IMR-90 (cell line): Measurements from ENCODE around the gene ALDH2. TPM values are rescaled to one million over a fixed set of nuclear protein-coding genes. Genes with fewer than 3 reads are reported as not detected.

Experiments
- ATAC-seq: fragments of 200-7000 bp; cut with Tn5 transposase; 2 replicates; pipeline ENCODE4 v1.9.1; 2020; ENCODE audit warnings: low read depth, mild to moderate bottlenecking, moderate library complexity
- BruUV-seq: library from RNA; stranded (reverse); fragments of 400-500 nt; replicated peaks from 2 replicates; lab custom pipeline; 2021; lab: Mats Ljungman, UMichigan
- CTCF ChIA-PET: fragments of 300-600 bp; formaldehyde crosslinking; extraction: SDS; loops from one replicate; lab custom pipeline; 2021; ENCODE audit warnings: antibody characterized with exemption; lab: Yijun Ruan, JAX
- POLR2A ChIA-PET: fragments of 300-600 bp; sonication (Branson Sonifier 250); formaldehyde crosslinking; loops from one replicate; lab custom pipeline; 2022; ENCODE audit warnings: antibody characterized with exemption; ENCODE audit not compliant: unreplicated experiment; lab: Charles Lee
- DNase-seq: peaks from one replicate; pipeline ENCODE4 v3.0.0; 2013
- H2AFZ ChIP-seq: replicated peaks from 2 replicates; pipeline ENCODE3; 2013; ENCODE audit warnings: low read length, mild to moderate bottlenecking; ENCODE audit not compliant: poor library complexity
- H2AK5ac ChIP-seq: 2 replicates; pipeline ENCODE4 v1.6.1; 2013; ENCODE audit warnings: low read depth, low read length, inconsistent platforms
- H2AK9ac ChIP-seq: replicated peaks from 2 replicates; pipeline ENCODE3; 2013; ENCODE audit warnings: mild to moderate bottlenecking, low read depth, low read length, moderate library complexity; ENCODE audit not compliant: poor library complexity
- H2BK120ac ChIP-seq: 2 replicates; pipeline ENCODE4 v1.6.1; 2013; ENCODE audit warnings: low read depth, low read length, inconsistent platforms
- H2BK15ac ChIP-seq: 3 replicates; pipeline ENCODE4 v1.6.1; 2013; ENCODE audit warnings: low read depth, low read length, inconsistent platforms
- H2BK20ac ChIP-seq: 2 replicates; pipeline ENCODE4 v1.6.1; 2013; ENCODE audit warnings: low read depth, mild to moderate bottlenecking, inconsistent platforms, low read length, moderate library complexity
- H2BK5ac ChIP-seq: 2 replicates; pipeline ENCODE4 v1.6.1; 2013; ENCODE audit warnings: mild to moderate bottlenecking, low read depth, low read length, inconsistent platforms; ENCODE audit not compliant: poor library complexity, severe bottlenecking
- H3K14ac ChIP-seq: replicated peaks from 2 replicates; pipeline ENCODE4 v1.6.1; 2013; ENCODE audit warnings: low read depth, low read length, inconsistent platforms
- H3K18ac ChIP-seq: 2 replicates; pipeline ENCODE4 v1.6.1; 2013; ENCODE audit warnings: low read depth, low read length, control low read depth
- H3K23ac ChIP-seq: 2 replicates; pipeline ENCODE4 v1.6.1; 2013; ENCODE audit warnings: low read depth, low read length, inconsistent platforms
- H3K27ac ChIP-seq: 2 replicates; pipeline ENCODE4 v1.5.1; 2013; ENCODE audit warnings: mild to moderate bottlenecking, control low read depth, low read length; ENCODE audit not compliant: insufficient read depth
- H3K27me3 ChIP-seq: 2 replicates; pipeline ENCODE4 v1.6.1; 2013; ENCODE audit warnings: low read length; ENCODE audit not compliant: control insufficient read depth, insufficient read depth
- H3K36me3 ChIP-seq: 2 replicates; pipeline ENCODE4 v1.6.1; 2013; ENCODE audit warnings: low read length, mixed read lengths; ENCODE audit not compliant: control insufficient read depth, insufficient read depth
- H3K4ac ChIP-seq: 2 replicates; pipeline ENCODE4 v1.6.1; 2013; ENCODE audit warnings: low read depth, low read length, inconsistent platforms
- H3K4me1 ChIP-seq: 2 replicates; pipeline ENCODE4 v1.6.1; 2013; ENCODE audit warnings: low read length, mixed read lengths; ENCODE audit not compliant: control insufficient read depth, insufficient read depth
- H3K4me2 ChIP-seq: 2 replicates; pipeline ENCODE4 v1.6.1; 2013; ENCODE audit warnings: low read depth, mild to moderate bottlenecking, control low read depth, low read length, moderate library complexity
- H3K4me3 ChIP-seq: 2 replicates; pipeline ENCODE4 v1.5.1; 2013; ENCODE audit warnings: low read depth, mild to moderate bottlenecking, control low read depth, low read length, moderate library complexity; ENCODE audit not compliant: insufficient read depth
- H3K56ac ChIP-seq: 2 replicates; pipeline ENCODE4 v1.6.1; 2013; ENCODE audit warnings: low read length, inconsistent platforms; ENCODE audit not compliant: insufficient read depth; ENCODE audit errors: extremely low read depth
- H3K79me1 ChIP-seq, 2 experiments: 2 replicates each; pipeline ENCODE4 v1.6.1; 2013; ENCODE audit warnings: low read length in 2 of 2, inconsistent platforms in 1 of 2, low read depth in 1 of 2
- H3K9ac ChIP-seq: 2 replicates; pipeline ENCODE4 v1.6.1; 2013; ENCODE audit warnings: low read depth, low read length, control low read depth
- H3K9me1 ChIP-seq: 2 replicates; pipeline ENCODE4 v1.6.1; 2013; ENCODE audit warnings: low read length, inconsistent platforms; ENCODE audit not compliant: insufficient read depth
- H3K9me3 ChIP-seq: 2 replicates; pipeline ENCODE4 v1.6.1; 2013; ENCODE audit warnings: low read length; ENCODE audit not compliant: control insufficient read depth, insufficient read depth
- H4K20me1 ChIP-seq: 2 replicates; pipeline ENCODE4 v1.6.1; 2013; ENCODE audit warnings: low read length, inconsistent platforms; ENCODE audit not compliant: insufficient read depth
- H4K5ac ChIP-seq: 2 replicates; pipeline ENCODE4 v1.6.1; 2013; ENCODE audit warnings: mild to moderate bottlenecking, low read depth, low read length, control low read depth
- H4K8ac ChIP-seq, 2 experiments: 2 replicates each; pipeline ENCODE4 v1.6.1; 2013; ENCODE audit warnings: low read depth in 2 of 2, low read length in 2 of 2, control low read depth in 1 of 2, inconsistent platforms in 1 of 2
- H4K91ac ChIP-seq: 2 replicates; pipeline ENCODE4 v1.6.1; 2013; ENCODE audit warnings: low read depth, low read length, inconsistent platforms; ENCODE audit not compliant: insufficient read depth
- CEBPB ChIP-seq: IDR thresholded peaks from 2 replicates; pipeline ENCODE4 v1.6.1; 2012; ENCODE audit warnings: low read depth, low read length, improper control_type of control experiment
- MAZ ChIP-seq: IDR thresholded peaks from 2 replicates; pipeline ENCODE4 v1.6.1; 2012; ENCODE audit warnings: low read depth, mild to moderate bottlenecking, low read length, improper control_type of control experiment, moderate library complexity, borderline replicate concordance
- WGBS, 2 experiments: methylation state at CpG; one replicate each; pipeline versions ENCODE4 v1.1.5 to v1.1.7; 2013; ENCODE audit warnings: missing lambda C conversion rate in 2 of 2; ENCODE audit not compliant: insufficient read length in 1 of 2; ENCODE audit errors: extremely low coverage in 2 of 2; 5-methylcytosine and 5-hydroxymethylcytosine counted together
- dilution Hi-C: fragments of 300-500 bp; cut with HindIII; formaldehyde crosslinking; loops from one replicate; pipeline ENCODE4 v1.14.3; 2018; ENCODE audit warnings: low sequenced_read_pairs; ENCODE audit not compliant: unreplicated experiment
- in situ Hi-C: fragments of 300-500 bp; cut with MboI; formaldehyde crosslinking; loops from 3 replicates; pipeline ENCODE4 v1.14.3; 2019; ENCODE audit warnings: low sequenced_read_pairs, inconsistent platforms, mixed read lengths
- intact Hi-C: fragments of 100-400 bp; cut with micrococcal nuclease; formaldehyde crosslinking; loops from 2 replicates; pipeline ENCODE4 v1.10.0; 2022
- polyA plus RNA-seq, 3 experiments: library from polyadenylated mRNA; depleted of rRNA; stranded (reverse); fragments of >200 nt; gene quantifications; 2 replicates each; pipeline ENCODE4 v1.2.3, GENCODE V29; 2012; ENCODE audit warnings: low replicate concordance in 1 of 3
- total RNA-seq: library from RNA; depleted of rRNA; stranded (reverse); fragments of >200 nt; gene quantifications from 2 replicates; pipeline ENCODE4 v1.2.3, GENCODE V29; 2012

ALDH2 gene
- total and polyA plus RNA-seq, 2 of the 4 experiments (the other 2 are of a cell fraction), result 16.0 to 41.2 TPM

- Histone ChIP-seq H4K20me1 (peaks cover 35% of the 10 kb centered on the region; the same call in 1 of the 2 replicates), H3K9me1 (peaks cover 27% of the 10 kb centered on the region), H2AFZ (peak overlapping the region; percentile 83), H3K4me2 (peak overlapping the region; percentile 56), H2BK15ac (peak overlapping the region; percentile 35; the same call in 1 of the 3 replicates), H2BK20ac (peak overlapping the region; percentile 66), H3K79me1 (peaks cover 13 to 51% of the 10 kb centered on the region in 2 experiments), H3K4ac (peak overlapping the region; percentile 88), H3K4me1 (peaks cover 26% of the 10 kb centered on the region), H4K91ac (peak overlapping the region; percentile 86), H2BK120ac (peak overlapping the region; percentile 71), H2AK5ac (peak overlapping the region; percentile 73), H3K27me3 (no peaks in the 10 kb centered on the region), H4K8ac (peak overlapping the region; percentile 14 to 61; a peak in 2 of 4 replicates), H4K5ac (peak overlapping the region; percentile 25), H3K36me3 (peaks cover 21% of the 10 kb centered on the region), H3K56ac (peak overlapping the region; percentile 24; the same call in 1 of the 2 replicates), H3K9me3 (no peaks in the 10 kb centered on the region), H3K23ac (peak overlapping the region; percentile 77), H3K14ac (peak overlapping the region; percentile 62), H3K27ac (peak overlapping the region; percentile 83), H2BK5ac (peak overlapping the region; percentile 58), H3K18ac (peak overlapping the region; percentile 86), H3K4me3 (no peak overlapping the region), H2AK9ac (peak overlapping the region; percentile 38), H3K9ac (peak overlapping the region; percentile 48)
- dilution Hi-C loops (no loop called here), in situ Hi-C loops (no loop called here), intact Hi-C loops (no loop called here)
- DNase-seq (peak; percentile 93), ATAC-seq (peak; percentile 74)
- peak; percentile 57; the same call in 1 of the 2 replicates for TF ChIP-seq MAZ
- no peak for TF ChIP-seq CEBPB
- no TSS peak for BruUV-seq
- no CpG with 5 or more reads among the region's 15 CpGs for WGBS, 2 experiments
- ChIA-PET POLR2A (no interaction called here), CTCF (no interaction called here)
Measured at GRCh38 chr12:111775205-111776193, 8.8 kb downstream of the ALDH2 start.
